Stromal cell of bone marrow (primary cell): ENCODE data around the gene BAZ2B.

Experiments
- DNase-seq: peaks from one replicate; pipeline ENCODE4 v3.0.0-alpha.2; 2012; ENCODE audit warnings: low read depth

BAZ2B gene

DNA sequence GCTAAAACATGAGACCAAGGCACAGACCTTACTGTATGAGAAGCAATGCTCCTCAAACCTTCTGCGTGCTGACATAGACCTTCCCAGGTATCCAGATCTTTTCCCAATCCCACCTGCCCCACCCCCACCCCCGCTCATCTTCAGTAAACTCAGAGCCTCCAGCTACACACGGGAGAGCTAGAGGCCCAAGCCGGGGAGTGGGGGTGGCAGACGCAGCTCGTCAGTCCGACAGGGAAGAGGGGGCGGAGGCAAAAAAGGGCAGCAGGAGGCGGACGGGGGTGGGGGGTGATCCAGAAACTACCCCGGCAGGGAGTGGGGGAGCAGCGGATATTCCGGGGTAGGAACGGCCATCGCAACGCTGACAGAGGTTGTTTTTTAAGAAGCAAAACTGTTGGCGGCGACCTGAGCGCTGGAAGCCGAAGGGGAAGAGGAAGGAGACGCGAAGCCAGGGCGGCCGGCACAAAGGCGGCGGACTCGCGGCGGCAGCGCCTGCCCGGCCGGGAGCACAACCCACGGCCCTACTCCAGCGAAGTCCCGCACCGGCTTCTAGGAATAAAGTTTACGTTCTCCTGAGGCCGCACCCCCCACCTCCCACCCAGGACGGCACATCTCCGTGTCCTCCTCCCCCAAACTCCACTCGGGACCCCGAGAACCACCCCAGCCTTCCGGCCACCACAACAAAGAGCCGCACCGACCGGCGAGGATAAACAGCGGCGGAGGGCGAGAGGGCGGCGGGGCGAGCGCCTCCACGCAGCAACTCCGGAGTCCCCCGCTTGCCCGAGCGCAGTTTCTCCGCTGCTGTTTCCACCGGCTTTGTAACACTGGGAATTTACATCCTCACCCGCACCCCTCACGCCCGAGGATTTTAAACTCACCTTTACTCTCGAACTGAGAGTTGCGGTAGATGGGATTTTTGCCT is 722 bp downstream of the BAZ2B start:
- DNase-seq = peak; percentile 86

DNA sequence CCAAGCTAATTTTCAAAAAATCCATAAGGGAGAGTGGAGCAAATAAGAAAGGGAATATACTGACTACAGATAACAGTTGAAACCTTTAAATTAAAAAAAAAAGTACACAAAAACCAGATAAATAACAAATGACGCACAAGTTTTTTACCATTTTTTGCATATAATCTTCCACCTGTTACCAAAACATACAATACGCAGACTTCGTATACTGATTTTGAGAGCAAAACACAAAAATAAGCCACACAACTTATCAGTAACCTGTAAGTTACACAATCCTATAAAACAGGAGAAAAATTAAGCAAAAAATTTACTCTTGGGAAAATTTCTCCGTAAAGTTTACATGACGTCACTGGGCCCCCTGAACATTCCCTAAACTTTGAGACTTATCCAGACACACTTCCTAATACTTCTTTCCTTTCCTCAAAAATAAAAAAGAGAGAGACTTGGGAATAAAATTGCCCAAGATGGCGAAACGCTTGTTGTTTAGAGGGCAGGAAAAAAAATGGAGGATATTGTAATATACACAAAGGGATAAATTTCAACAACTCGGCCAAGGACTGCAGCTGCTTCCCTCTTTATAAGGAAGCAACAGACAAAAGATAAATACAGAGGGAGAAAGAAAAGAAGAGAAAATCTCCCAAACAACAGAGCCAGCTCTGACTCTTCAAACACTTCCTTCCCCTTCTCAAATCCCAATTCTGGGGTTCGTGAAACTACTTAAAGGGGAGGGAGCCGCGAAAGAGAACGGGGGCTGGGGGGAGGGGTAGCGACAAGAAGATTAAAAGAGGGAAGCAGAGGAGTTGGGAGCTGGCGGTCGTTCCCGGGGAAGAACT is 1.6 kb downstream of the BAZ2B start:
- peak; percentile 44 for DNase-seq

GRCh38 chr2:159613651-159614285 is 2.6 kb downstream of the BAZ2B start:
- no peak for DNase-seq

DNA sequence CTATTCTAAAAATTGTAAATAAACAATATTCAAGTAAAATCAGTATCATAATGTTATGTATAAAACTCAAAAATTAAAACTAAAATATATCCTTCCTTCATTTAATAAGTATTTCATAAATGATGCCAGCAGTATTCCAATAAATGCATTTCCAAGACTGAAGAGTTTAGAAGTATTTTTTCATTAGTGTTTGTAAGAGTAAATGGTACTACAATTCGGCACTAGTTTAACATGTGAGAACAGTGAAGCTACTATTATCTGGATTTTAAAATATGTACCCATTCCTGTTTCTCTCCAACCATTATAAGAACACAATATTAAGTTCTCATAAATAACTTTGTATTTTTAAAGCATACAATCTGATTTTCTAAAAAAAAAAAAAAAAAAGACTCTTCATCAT is 3.3 kb downstream of the BAZ2B start:
- no peak for DNase-seq

GRCh38 chr2:159612255-159612901 is 4.0 kb downstream of the BAZ2B start:
- no peak for DNase-seq

GRCh38 chr2:159609811-159610549 is 6.4 kb downstream of the BAZ2B start:
- DNase-seq = no peak

DNA sequence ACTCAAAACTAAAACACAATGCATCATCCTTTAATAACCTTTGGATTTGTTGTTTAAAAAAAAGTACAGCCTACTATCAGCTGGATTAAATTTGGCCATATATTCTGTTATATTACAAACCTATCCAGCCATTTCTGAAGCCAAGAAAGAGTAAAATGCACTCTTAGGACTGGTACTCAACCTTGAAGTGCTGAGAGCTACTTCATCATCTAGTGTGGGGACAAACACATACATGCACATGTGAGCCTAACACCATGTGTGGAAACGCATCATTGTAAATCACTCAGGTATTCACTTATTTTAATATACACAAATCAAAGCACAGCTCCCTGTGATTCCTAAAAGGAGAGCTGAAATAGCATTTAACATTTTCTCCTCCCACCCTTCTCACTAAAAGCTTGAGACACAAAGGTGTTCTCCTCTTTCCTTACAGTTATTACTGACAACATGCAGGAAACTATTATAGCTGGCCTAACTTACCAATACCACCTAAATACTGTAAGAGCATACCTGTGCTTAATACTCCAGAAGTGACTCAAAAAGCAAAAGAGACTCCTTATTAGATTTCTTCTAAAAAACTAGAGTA is 7.5 kb downstream of the BAZ2B start:
- DNase-seq = no peak

- no peak for DNase-seq
These were observed 8.2 kb downstream of the BAZ2B start for GRCh38 chr2:159608108-159608507.

- DNase-seq = no peak
These were observed 10.1 kb downstream of the BAZ2B start for GRCh38 chr2:159606287-159606686.

- no peak for DNase-seq
These were observed 10.7 kb downstream of the BAZ2B start for GRCh38 chr2:159605441-159606178.

DNA sequence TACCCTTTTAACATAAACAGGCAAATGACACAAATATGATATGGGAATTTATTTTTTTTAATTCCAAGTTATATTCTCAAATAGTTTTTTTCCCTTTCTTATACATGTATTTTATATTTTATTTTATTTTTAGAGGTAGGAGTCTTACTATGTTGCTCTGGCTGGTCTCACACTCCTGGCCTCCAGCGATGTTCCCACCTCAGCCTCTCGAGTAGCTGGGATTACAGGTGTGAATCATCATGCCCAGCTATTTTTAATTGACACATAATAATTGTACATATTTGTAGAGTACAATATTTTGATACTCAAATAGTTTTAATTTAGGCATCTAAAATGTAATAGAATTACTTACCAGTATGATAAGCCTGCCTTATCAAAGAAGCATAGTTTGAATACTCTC is 12.2 kb downstream of the BAZ2B start:
- DNase-seq = no peak

GRCh38 chr2:159600752-159601151 is 15.6 kb downstream of the BAZ2B start:
- DNase-seq = no peak

DNA sequence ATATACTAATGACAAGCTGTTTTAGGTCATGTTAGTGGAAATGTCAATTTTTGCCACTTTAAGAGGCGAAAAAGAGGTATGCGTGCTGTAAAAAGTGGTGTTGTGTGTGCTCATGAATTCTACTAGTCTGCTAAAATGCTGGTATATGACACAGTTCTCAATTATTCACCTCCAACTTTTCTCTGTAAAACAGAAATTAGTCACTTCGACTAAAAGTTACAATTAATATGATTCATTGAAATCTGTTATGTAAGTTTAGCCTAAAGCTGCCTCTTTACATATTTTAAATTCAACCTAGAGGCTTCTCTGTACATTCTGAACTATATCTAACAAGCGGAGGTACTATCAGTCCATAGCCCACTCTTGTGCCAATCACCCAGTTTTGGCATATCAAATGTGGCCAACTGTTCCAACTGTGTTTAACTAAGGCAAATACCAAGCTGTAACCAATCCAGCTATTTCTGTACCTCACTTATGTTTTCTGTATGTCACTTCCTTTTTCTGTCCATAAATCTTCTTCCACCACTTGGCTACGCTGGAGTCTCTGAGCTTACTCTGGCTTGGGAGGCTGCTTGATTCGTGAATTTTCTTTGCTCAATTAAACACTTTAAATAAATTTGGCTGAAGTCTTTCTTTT is 20.8 kb downstream of the BAZ2B start:
- DNase-seq = no peak

DNA sequence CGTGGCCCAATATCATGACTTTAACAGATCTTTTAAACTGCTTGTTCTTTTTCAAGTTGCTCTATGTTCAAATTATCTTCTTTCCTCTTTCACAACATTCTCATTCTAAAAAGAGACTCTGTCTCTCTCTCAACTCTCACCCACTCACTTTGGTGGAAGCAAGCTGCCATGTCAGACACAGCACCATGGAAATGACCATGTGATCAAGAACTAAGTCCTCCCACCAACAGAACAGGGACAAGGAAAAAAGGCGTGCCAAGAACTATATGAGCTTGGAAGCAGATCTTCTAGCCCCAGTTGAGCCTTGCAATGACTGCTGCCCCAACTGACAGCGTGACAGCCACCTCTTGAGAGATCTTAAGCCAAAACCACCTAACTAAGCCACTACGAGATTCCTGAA is 23.9 kb downstream of the BAZ2B start:
- no peak for DNase-seq

GRCh38 chr2:159591221-159591620 is 25.1 kb downstream of the BAZ2B start:
- DNase-seq = no peak

DNA sequence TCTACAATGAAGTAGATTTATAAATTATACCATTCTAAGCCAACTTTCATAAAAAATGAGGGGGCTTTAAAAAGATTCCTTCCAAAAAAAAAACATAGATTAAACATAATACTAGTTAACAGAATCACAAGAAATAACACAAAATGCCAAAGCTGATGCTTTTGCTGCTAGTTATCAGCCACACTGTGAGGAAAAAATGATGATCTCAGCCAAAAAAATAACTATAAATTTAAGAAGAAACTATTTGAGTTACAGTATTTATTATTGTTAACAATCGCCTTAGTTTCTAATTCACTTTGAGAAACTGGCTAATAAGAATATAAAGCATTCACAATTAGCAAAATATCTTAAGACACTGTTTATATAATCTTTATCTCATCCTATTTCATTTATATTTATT is 27.1 kb downstream of the BAZ2B start:
- no peak for DNase-seq

GRCh38 chr2:159586034-159586433 is 30.3 kb downstream of the BAZ2B start:
- DNase-seq = no peak

- DNase-seq = no peak
These were observed 30.7 kb downstream of the BAZ2B start for GRCh38 chr2:159585622-159586021.

GRCh38 chr2:159584796-159585195 is 31.6 kb downstream of the BAZ2B start:
- DNase-seq = no peak
